Cardiac septum (tissue), 1 donor: ENCODE results near the gene ENTPD1. TPM values are rescaled to one million over a fixed set of nuclear protein-coding genes. Genes with fewer than 3 reads are reported as not detected.
"Not testable (repeated sequence)": the region's sequence is repeated elsewhere in the genome, so short reads cannot be mapped to it uniquely, and the experiment has no call there.

Experiments
- DNase-seq: peaks from one replicate; pipeline ENCODE4 v3.0.0-alpha.2; 2020; ENCODE audit warnings: low spot score
- intact Hi-C: fragments of 100-400 bp; cut with DNase I; formaldehyde crosslinking; loops from one replicate; pipeline ENCODE4 v1.14.0; 2022
- total RNA-seq: library from RNA; stranded (reverse); fragmentation: NEBNext Ultra II Directional; extraction: Animal tissue kit (Norgen Biotek cat#: 25700); gene quantifications from one replicate; pipeline ENCODE4 v1.2.1, GENCODE V29; 2021
- donor health status: DM: no; HTN: no; CAD: no.

ENTPD1 gene
- total RNA-seq, 1 donor from 2014 or later: 14.7 TPM

- DNase-seq: no peak
- intact Hi-C loops: no loop called here
Measured at GRCh38 chr10:95889830-95890229, 133.9 kb downstream of the ENTPD1 start.

- intact Hi-C loops: no loop called here
Measured at GRCh38 chr10:95896071-95896850, 140.3 kb downstream of the ENTPD1 start.

GRCh38 chr10:95905897-95906580, 150.1 kb downstream of the ENTPD1 start:
- intact Hi-C loops, DNase-seq: not testable (repeated sequence)

More at GRCh38 chr10:95896071-95896850, 140.3 kb downstream of the ENTPD1 start:
- no peak for DNase-seq

GRCh38 chr10:95906677-95907455, 150.9 kb downstream of the ENTPD1 start:
- intact Hi-C loops: no loop called here
- no peak for DNase-seq

- intact Hi-C loops: no loop called here
- DNase-seq: peak; percentile 90
Measured at GRCh38 chr10:95907456-95908253, 151.7 kb downstream of the ENTPD1 start, which contains the start of gene CC2D2B. Gene CC2D2B (plus strand): TSS chr10:95907975. CDS start chr10:95911324, 3,349 bp downstream.

- intact Hi-C loops: no loop called here
- DNase-seq: no peak
Measured at GRCh38 chr10:95908450-95908849, 152.5 kb downstream of the ENTPD1 start.

- DNase-seq: no peak
- intact Hi-C loops: no loop called here
Measured at GRCh38 chr10:95909561-95909960, 153.6 kb downstream of the ENTPD1 start.

GRCh38 chr10:95916039-95916438, 160.1 kb downstream of the ENTPD1 start:
- intact Hi-C loops, DNase-seq: not testable (repeated sequence)

Other genes starting within 250 kb of the ENTPD1 start
- gene SORBS1, start 194.8 kb upstream of the ENTPD1 start, total RNA-seq: 1,045 TPM
- gene ALDH18A1, start 99.5 kb upstream of the ENTPD1 start, total RNA-seq: 19.8 TPM
- gene TCTN3, start 62.2 kb upstream of the ENTPD1 start, total RNA-seq: 12.4 TPM
- gene CC2D2B, start 151.8 kb downstream of the ENTPD1 start, total RNA-seq: 1.5 TPM